ENCODE data around the gene MAGI2. TPM values are rescaled to one million over a fixed set of nuclear protein-coding genes. Genes with fewer than 3 reads are reported as not detected.

MAGI2 gene
- total and polyA plus RNA-seq, 2 experiments from 2014 or later, result 10.4 to 26.4 TPM

GRCh38 chr7:78563191-78563590 lies 890.3 kb downstream of the MAGI2 start (continued):
- TF ChIP-seq JUNB (IDR thresholded peaks at IDR 0.05; ENCODE audit: unreplicated experiment), result no peak
- TF ChIP-seq CTCF (conservative IDR thresholded peaks at IDR 0.05; ENCODE audit: low read depth in 2 of 2), result no peak
- TF ChIP-seq CREB1 (CRISPR knock-in tag; IDR thresholded peaks at IDR 0.05; ENCODE audit: low read depth), result no peak; the same call in 1 of the 2 replicates
- no peak for TF ChIP-seq ETS1 (IDR thresholded peaks at IDR 0.05)

GRCh38 chr7:78562191-78562590 lies 891.3 kb downstream of the MAGI2 start:
- H3K36me3 Mint-ChIP-seq (ENCODE audit: low read depth), result peaks cover 6% of the 10 kb centered on the region; the same call in 2 of the 3 replicates
- H3K4me1 Mint-ChIP-seq, result peaks cover 50% of the 10 kb centered on the region

GRCh38 chr7:78558566-78558965 lies 894.9 kb downstream of the MAGI2 start:
- no peak overlapping the region for H3K4me3 Mint-ChIP-seq
- DNase-seq (ENCODE audit: low spot score) (no peak), ATAC-seq (no peak)
- no peak overlapping the region for H3K4me3 ChIP-seq
- no peaks in the 10 kb centered on the region; the same call in 1 of the 2 replicates for H3K9me2 ChIP-seq (ENCODE audit: insufficient read depth)
- no peak overlapping the region for H3K27ac Mint-ChIP-seq
- peak overlapping the region; percentile 15; the same call in 1 of the 2 replicates for H3K4me2 ChIP-seq
- H4K20me1 ChIP-seq (replicated peaks; ENCODE audit: insufficient read depth), result no peaks in the 10 kb centered on the region
- H3K36me3 Mint-ChIP-seq (ENCODE audit: low read depth), result 0 out of 3 replicates have a peak, but pooled peaks cover 3% of the 10 kb centered on the region
- no peaks in the 10 kb centered on the region for H3K27me3 ChIP-seq (ENCODE audit: insufficient read depth)
- H3K4me1 Mint-ChIP-seq, result peaks cover 37% of the 10 kb centered on the region
- H3K27me3 Mint-ChIP-seq (ENCODE audit: insufficient read depth, low read depth, poor library complexity), result no peaks in the 10 kb centered on the region
- no peaks in the 10 kb centered on the region for H3K36me3 ChIP-seq (ENCODE audit: insufficient read depth)
- no peak overlapping the region for H2AFZ ChIP-seq
- no peak overlapping the region for H3K27ac ChIP-seq (ENCODE audit: low read depth)
- H3K79me2 ChIP-seq (replicated peaks; ENCODE audit: insufficient read depth), result no peaks in the 10 kb centered on the region; the same call in 1 of the 2 replicates
- H3K4me1 ChIP-seq (ENCODE audit: insufficient read depth), result peaks cover 41% of the 10 kb centered on the region
- TF ChIP-seq CREB1 (CRISPR knock-in tag; IDR thresholded peaks at IDR 0.05; ENCODE audit: low read depth), result no peak
- TF ChIP-seq EZH2 (IDR thresholded peaks at IDR 0.05; ENCODE audit: low read depth, unreplicated experiment), result no peak
- H3F3A ChIP-seq (replicated peaks; ENCODE audit: low read depth), result no peaks in the 10 kb centered on the region
- H3K9me3 Mint-ChIP-seq, result no peaks in the 10 kb centered on the region

More at GRCh38 chr7:78562191-78562590, 891.3 kb downstream of the MAGI2 start:
- no peak for ATAC-seq
- no peak for DNase-seq (ENCODE audit: low spot score)
- TF ChIP-seq ETS1 (IDR thresholded peaks at IDR 0.05), result no peak
- H3K4me1 ChIP-seq (ENCODE audit: insufficient read depth), result peaks cover 59% of the 10 kb centered on the region
- no peaks in the 10 kb centered on the region for H3K36me3 ChIP-seq (ENCODE audit: insufficient read depth)
- peaks cover 11% of the 10 kb centered on the region for H3K79me2 ChIP-seq (replicated peaks; ENCODE audit: insufficient read depth)
- Mint-ChIP-seq H3K27ac (peak overlapping the region; percentile 95; the same call in 1 of the 2 replicates), H3K4me3 (no peak overlapping the region), H3K9me3 (no peaks in the 10 kb centered on the region), H3K27me3 (ENCODE audit: insufficient read depth, low read depth, poor library complexity) (peaks cover 2% of the 10 kb centered on the region)
- H3F3A ChIP-seq (replicated peaks; ENCODE audit: low read depth), result no peaks in the 10 kb centered on the region
- no peak overlapping the region for H2AFZ ChIP-seq
- no peaks in the 10 kb centered on the region for H4K20me1 ChIP-seq (replicated peaks; ENCODE audit: insufficient read depth)
- H3K27me3 ChIP-seq (ENCODE audit: insufficient read depth), result no peaks in the 10 kb centered on the region
- H3K9me2 ChIP-seq (ENCODE audit: insufficient read depth), result no peaks in the 10 kb centered on the region
- H3K4me3 ChIP-seq, result no peak overlapping the region
- H3K27ac ChIP-seq (ENCODE audit: low read depth), result peak overlapping the region; percentile 87
- peak overlapping the region; percentile 31; the same call in 1 of the 2 replicates for H3K4me2 ChIP-seq
